Panc1 (cell line): ENCODE measurements around the gene NT5E. TPM values are rescaled to one million over a fixed set of nuclear protein-coding genes. Genes with fewer than 3 reads are reported as not detected.

ENCODE experiments used
- ATAC-seq: fragments of 200-7000 bp; cut with Tn5 transposase; 2 replicates; pipeline ENCODE4 v1.9.1; 2020; ENCODE audit warnings: mild to moderate bottlenecking, moderate library complexity
- BruUV-seq: library from RNA; stranded (reverse); fragments of 400-500 nt; replicated peaks from 2 replicates; lab custom pipeline; 2021; lab: Mats Ljungman, UMichigan
- CTCF ChIA-PET: fragments of 300-600 bp; sonication (Branson Sonifier 250); formaldehyde crosslinking; loops from one replicate; lab custom pipeline; 2022; ENCODE audit warnings: antibody characterized with exemption; lab: Charles Lee
- POLR2A ChIA-PET: fragments of 300-600 bp; sonication (Branson Sonifier 250); formaldehyde crosslinking; loops from one replicate; lab custom pipeline; 2022; ENCODE audit warnings: antibody characterized with exemption; lab: Charles Lee
- DNase-seq: peaks from one replicate; pipeline ENCODE4 v3.0.0-alpha.2; 2010; ENCODE audit warnings: low read depth, low spot score
- H3K27ac ChIP-seq: 2 replicates; pipeline ENCODE4 v1.5.1; 2011; ENCODE audit warnings: mild to moderate bottlenecking, low read length, inconsistent platforms
- H3K27me3 ChIP-seq: fragments of 200-500 bp; sonication (Bioruptor generic); 2 replicates; pipeline ENCODE4 v1.6.0; 2014; ENCODE audit warnings: low read length, inconsistent platforms; ENCODE audit not compliant: control insufficient read depth, insufficient read depth
- H3K36me3 ChIP-seq: fragments of 200-500 bp; sonication (Bioruptor generic); 2 replicates; pipeline ENCODE4 v1.5.1; 2014; ENCODE audit warnings: inconsistent platforms, mild to moderate bottlenecking, low read length, moderate library complexity; ENCODE audit not compliant: control insufficient read depth, insufficient read depth
- H3K4me1 ChIP-seq: 2 replicates; pipeline ENCODE4 v1.5.1; 2011; ENCODE audit warnings: inconsistent platforms, mild to moderate bottlenecking, low read length, moderate library complexity; ENCODE audit not compliant: control insufficient read depth, insufficient read depth
- H3K4me3 ChIP-seq, 2 experiments: 2 replicates each; pipeline ENCODE4 v1.5.1; 2011 to 2012; ENCODE audit warnings: low read depth in 2 of 2, low read length in 2 of 2, mild to moderate bottlenecking in 2 of 2, inconsistent platforms in 1 of 2, moderate library complexity in 1 of 2
- H3K9me3 ChIP-seq: fragments of 200-500 bp; sonication (Bioruptor generic); 2 replicates; pipeline ENCODE4 v1.5.1; 2014; ENCODE audit warnings: low read depth, mild to moderate bottlenecking, inconsistent platforms, low read length, moderate library complexity; ENCODE audit not compliant: control insufficient read depth, insufficient read depth
- CTCF ChIP-seq: fragments of 450-650 bp; IDR thresholded peaks from 2 replicates; pipeline ENCODE4 v1.5.1; 2017; ENCODE audit warnings: mild to moderate bottlenecking
- POLR2AphosphoS5 ChIP-seq: IDR thresholded peaks from 2 replicates; pipeline ENCODE4 v1.6.1; 2012; ENCODE audit warnings: mild to moderate bottlenecking, low read depth, low read length, moderate library complexity
- REST ChIP-seq, 2 experiments: IDR thresholded peaks; 2 replicates each; pipeline ENCODE4 v1.6.1; 2011 to 2012; ENCODE audit warnings: low read depth in 2 of 2, control low read depth in 1 of 2, low read length in 1 of 2, mild to moderate bottlenecking in 1 of 2, moderate library complexity in 1 of 2; ENCODE audit not compliant: insufficient read depth in 1 of 2
- SIN3A ChIP-seq: IDR thresholded peaks from 2 replicates; pipeline ENCODE4 v1.6.1; 2012; ENCODE audit warnings: low read depth, mild to moderate bottlenecking, low read length, moderate library complexity, borderline replicate concordance; ENCODE audit not compliant: insufficient read depth
- TCF7L2 ChIP-seq: IDR thresholded peaks from 2 replicates; pipeline ENCODE4 v1.6.1; 2011; ENCODE audit warnings: mild to moderate bottlenecking, low read depth, low read length, inconsistent platforms
- in situ Hi-C: cut with HindIII; loops from 2 replicates; pipeline ENCODE4 v1.10.0; 2016; ENCODE audit warnings: low sequenced_read_pairs, low pct_unique_long_range_greater_than_20kb
- intact Hi-C: fragments of 100-400 bp; cut with micrococcal nuclease; formaldehyde crosslinking; loops from one replicate; pipeline ENCODE4 v1.10.0; 2022; ENCODE audit not compliant: unreplicated experiment
- total RNA-seq: library from RNA; stranded (reverse); gene quantifications from one replicate; pipeline ENCODE4 v1.2.1, GENCODE V29; 2021; ENCODE audit not compliant: unreplicated experiment

The NT5E gene
- total RNA-seq, 1 experiment from 2014 or later: 58.4 TPM

GRCh38 chr6:85468326-85468725, 18.4 kb downstream of the NT5E start:
- ATAC-seq: no peak

GRCh38 chr6:85469276-85470022, 19.6 kb downstream of the NT5E start:
- TF ChIP-seq TCF7L2 (no peak), POLR2AphosphoS5 (no peak), REST (IDR thresholded peaks at IDR 0.05; ENCODE audit: insufficient read depth in 1 of 2, low read depth in 2 of 2, low read length in 1 of 2) (no peak), CTCF (no peak), SIN3A (no peak)
- peaks cover 2% of the 10 kb centered on the region; the same call in 1 of the 2 replicates for H3K36me3 ChIP-seq
- no peak for ATAC-seq
- H3K27ac ChIP-seq: no peak overlapping the region
- BruUV-seq: no TSS peak
- ChIA-PET POLR2A (no interaction called here), CTCF (no interaction called here)
- intact Hi-C loops (loop anchor here (10.0 kb wide), 1 partner anchor 65 kb away; no protein-coding TSS in a partner anchor), in situ Hi-C loops (no loop called here)
- no peak for DNase-seq
- no peaks in the 10 kb centered on the region for H3K27me3 ChIP-seq
- no peaks in the 10 kb centered on the region for H3K9me3 ChIP-seq
- H3K4me1 ChIP-seq: peaks cover 38% of the 10 kb centered on the region
- H3K4me3 ChIP-seq: no peak overlapping the region

More at GRCh38 chr6:85468326-85468725, 18.4 kb downstream of the NT5E start:
- H3K9me3 ChIP-seq: no peaks in the 10 kb centered on the region
- peak overlapping the region; percentile 31 for H3K27ac ChIP-seq
- intact Hi-C loops: loop anchor here (10.0 kb wide), 1 partner anchor 64 kb away; no protein-coding TSS in a partner anchor
- in situ Hi-C loops: no loop called here
- no peak for TF ChIP-seq TCF7L2
- no peak for TF ChIP-seq SIN3A
- TF ChIP-seq POLR2AphosphoS5: no peak
- ChIA-PET CTCF (no interaction called here), POLR2A (no interaction called here)
- BruUV-seq: no TSS peak
- no peaks in the 10 kb centered on the region for H3K27me3 ChIP-seq
- DNase-seq: no peak
- peaks cover 49% of the 10 kb centered on the region for H3K4me1 ChIP-seq
- H3K4me3 ChIP-seq: no peak overlapping the region
- peaks cover 2% of the 10 kb centered on the region; the same call in 1 of the 2 replicates for H3K36me3 ChIP-seq

GRCh38 chr6:85470023-85470410, 20.1 kb downstream of the NT5E start:
- Histone ChIP-seq H3K4me1 (peaks cover 32% of the 10 kb centered on the region), H3K36me3 (peaks cover 2% of the 10 kb centered on the region; the same call in 1 of the 2 replicates), H3K4me3 (no peak overlapping the region), H3K27ac (no peak overlapping the region; the same call in 1 of the 2 replicates), H3K9me3 (no peaks in the 10 kb centered on the region), H3K27me3 (no peaks in the 10 kb centered on the region)
- intact Hi-C loops (no loop called here), in situ Hi-C loops (no loop called here)
- ChIA-PET CTCF (no interaction called here), POLR2A (no interaction called here)
- BruUV-seq: no TSS peak
- DNase-seq: no peak
- TF ChIP-seq SIN3A: no peak
- no peak for TF ChIP-seq TCF7L2
- TF ChIP-seq POLR2AphosphoS5: no peak
- TF ChIP-seq REST (IDR thresholded peaks at IDR 0.05; ENCODE audit: insufficient read depth in 1 of 2, low read depth in 2 of 2, low read length in 1 of 2): no peak
- TF ChIP-seq CTCF: no peak
- 0 out of 2 replicates have a peak, but pooled peaks have one; percentile 22 for ATAC-seq
